HG03196 (cell line): ENCODE data around the gene IGSF9B.

Experiments
- ATAC-seq: cut with Tn5 transposase; IDR thresholded peaks from one replicate; pipeline ENCODE4 v1.9.1; 2021; ENCODE audit not compliant: unreplicated experiment

The IGSF9B gene

DNA sequence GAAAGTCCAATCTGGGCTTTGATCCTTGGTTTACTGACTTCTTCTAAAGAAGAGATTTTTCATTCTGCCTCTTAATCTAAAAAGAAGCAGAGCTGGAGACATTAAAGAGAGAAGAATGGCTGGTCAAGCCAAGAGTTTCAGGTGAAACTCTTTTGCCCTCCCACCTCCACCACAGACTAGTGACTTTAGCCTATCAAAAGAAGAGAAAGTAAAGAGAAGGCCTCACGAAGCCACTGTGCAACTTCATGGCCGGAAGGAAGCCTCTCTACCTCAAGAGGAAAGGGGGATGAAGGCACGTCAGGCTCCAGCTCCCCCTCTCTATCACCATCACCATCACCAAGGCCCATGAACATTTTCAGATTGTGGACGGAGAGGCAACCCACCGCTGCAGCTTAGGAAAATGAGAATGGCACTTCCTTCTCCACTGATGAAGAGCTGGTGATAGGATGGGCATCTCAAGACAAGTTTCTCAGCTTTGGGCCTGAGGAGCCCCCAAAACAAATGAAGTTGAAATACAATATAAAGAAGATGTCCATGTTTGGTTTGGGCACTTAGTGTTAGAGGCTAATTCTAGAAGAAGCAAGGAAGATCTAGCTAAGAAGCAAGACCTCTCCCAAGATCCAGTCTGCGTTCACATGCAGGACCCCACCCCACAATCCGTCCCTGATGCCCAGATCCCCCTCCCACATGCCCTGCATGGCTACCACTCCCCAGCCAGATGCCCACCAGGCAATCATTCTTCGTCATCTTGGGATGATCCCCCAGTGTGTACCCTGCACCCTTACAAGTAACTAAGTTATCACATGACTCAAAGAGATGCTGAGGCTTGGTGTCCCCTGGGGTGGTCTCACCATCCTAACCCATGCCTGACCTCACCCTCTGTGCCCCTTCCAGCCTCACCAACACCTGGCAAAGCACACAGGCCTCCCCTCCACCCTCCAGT, 52.6 kb downstream of the IGSF9B start:
- no peak for ATAC-seq

DNA sequence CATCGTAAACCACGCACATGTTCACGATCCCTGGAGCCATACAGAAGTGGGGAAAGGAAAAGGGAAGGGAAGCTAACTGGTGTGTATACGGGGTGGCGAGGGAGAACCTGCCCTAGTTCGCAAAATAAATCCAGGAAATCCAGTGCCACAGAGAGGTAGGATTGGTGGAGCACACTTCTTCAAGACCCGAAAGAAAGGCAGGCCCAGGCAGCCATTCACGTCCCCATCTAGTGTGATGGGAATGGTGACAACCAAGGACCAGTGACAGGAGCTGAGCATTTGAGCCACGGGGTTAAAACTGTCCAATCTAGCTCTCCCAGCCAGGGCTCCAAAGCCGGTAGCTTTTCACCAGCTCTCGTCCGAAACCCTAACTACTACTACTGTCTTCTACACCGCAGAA, 53.7 kb downstream of the IGSF9B start:
- no peak for ATAC-seq

DNA sequence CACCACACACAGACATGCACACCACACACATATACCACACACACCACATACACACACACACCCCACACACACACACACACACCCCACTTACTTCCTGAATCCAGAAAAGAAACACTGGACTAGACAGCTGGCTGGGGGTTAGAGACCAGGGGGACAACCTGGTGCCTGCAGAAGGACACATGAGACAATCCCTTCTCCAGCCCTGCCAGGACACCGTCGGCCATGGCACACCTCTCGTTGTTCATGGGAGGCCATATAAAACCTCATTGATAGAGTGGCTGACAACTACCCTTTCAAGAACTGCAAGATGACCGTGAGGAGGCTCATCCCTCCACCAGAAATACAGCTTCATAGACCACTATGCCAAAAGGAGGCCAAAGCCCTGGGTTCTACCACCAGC, 54.3 kb downstream of the IGSF9B start:
- ATAC-seq = no peak

DNA sequence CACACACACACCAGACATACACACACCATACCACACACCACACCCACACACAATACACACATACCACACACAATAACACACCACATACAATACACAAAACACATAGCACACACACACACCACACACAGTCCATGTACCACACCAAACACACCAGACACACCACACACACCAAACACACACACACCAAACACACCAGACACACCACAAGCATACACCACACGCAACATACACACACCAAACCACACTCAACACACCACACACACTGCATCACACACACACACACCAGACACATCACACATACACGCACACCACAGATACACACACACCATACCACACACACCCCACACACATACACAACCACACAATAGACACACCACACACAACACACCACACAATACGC, 54.8 kb downstream of the IGSF9B start:
- no peak for ATAC-seq

DNA sequence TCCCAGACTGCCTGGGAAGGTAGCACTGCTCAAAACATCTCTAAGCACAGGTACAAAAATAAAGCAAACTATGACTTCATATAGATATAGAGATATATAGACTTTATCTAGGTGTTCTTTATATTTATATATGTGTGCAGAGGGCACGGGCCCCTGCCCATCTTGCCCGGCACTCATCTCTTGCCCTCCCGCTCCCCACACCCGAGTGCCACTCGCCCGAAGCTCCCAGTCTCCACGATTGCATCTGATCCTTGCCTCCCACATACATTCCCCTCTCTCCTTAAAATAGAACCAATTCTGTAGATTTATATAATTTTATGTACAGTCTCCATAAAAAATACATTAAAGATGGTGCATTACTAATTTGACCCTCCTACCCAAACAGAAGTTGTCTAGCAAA, 55.5 kb downstream of the IGSF9B start:
- no peak for ATAC-seq

DNA sequence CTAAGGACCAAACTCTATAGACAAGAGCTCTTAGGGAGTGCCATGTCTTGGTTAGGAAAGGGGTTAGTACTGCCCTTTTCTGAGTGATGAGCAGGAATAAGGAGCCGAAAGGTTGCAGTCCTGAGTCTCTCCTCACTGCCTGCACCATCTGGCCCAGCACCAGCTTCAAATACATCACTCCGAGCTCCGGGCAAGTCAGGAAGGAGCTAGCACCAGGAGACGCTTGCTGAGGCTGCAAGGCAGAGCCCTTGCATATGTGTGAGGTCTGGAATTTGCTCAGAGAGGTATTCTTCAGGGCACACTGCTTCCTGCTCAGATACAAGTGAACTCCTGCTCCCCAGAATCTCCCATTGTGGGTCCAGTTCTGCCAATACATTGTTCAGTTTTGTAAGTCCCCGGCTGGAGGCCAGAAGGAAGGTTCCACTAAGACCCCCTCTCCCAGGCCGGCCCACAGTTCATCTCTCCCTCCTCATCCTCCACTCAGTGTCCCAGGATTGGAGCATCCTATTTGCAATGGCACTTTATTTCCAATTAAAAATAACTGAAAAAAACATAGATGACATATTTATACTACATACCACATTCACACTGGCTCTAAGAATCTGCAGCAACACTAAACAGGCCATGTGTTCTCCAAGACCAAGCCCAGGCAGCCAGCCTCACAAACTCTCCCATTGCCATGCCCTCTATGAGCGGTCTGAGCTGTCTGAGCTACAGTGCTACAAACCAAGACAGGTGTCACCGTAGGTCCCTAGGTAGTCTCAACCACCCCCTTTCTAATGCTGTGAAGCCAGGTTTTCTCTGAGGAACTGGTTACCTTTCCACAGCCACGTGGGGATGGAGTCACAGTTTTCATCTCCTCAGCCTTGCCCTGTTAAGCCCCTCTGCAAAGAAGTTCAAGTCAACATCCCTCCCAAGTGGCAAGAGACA, 56.3 kb downstream of the IGSF9B start:
- ATAC-seq = no peak

DNA sequence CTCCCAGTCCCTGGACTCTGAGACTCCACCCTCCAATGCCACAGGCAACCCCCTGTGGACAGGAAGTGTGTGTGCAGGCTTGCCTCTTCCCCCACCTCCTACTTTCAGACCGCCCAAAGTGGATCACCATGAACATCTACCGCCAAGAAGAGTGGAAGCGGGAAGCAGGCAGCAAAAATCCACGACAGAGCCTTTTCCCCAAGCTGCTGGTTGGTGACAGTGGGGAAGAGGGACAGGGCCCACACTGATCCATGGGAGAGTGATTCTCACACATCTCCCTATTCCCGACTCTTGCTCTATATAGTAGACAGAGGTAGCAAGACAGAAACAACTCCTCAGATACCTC, 58.0 kb downstream of the IGSF9B start:
- ATAC-seq = no peak

DNA sequence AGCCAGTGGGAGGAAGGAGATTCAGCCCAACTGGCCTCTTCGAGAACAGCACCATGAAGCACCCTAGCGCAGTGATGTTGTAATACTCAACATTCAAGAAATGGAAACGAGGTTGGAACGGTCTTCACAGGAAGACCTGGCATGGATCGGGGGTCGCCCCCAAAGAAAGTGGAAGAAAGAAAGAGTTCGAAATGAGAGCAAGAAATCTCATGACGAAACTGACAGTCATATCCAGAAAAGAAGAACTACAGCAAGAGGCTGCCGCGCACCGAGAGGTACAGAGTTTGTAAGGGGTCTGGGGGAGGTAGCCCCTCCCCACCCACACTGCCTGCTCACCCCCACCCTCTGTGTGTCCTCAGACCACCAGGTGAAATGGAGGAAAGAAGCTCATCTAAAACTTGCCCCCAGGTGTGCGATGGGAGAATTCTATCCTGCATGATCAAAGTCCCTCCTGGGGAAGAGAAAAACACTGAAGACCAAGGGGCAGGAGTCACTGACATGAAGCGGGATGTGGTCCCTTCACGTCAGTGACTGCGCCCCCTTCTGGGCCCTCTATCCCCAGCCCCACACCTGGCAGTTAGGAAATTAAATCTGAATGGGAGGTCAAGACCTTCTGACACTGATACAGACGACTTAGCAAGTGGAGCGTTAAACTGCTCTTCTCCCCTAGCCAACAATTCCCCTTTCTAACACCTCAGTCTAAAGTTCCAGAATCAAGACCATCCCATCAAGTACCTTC, 58.6 kb downstream of the IGSF9B start:
- no peak for ATAC-seq

DNA sequence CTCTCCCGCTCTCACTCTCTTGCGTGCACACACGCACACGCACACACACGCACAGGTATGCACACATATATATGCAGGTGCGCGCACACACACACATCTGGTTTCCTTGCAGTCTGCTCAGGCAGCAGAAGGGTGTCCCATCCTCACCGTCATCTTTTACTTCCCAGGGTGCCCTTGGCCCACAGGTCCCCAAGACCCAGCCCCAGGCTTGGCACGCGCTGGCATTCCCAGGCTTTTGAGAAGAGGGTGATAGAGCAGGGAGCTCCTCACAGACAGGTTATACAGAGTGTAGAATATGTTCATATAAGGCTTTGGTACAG, 59.5 kb downstream of the IGSF9B start:
- no peak for ATAC-seq

DNA sequence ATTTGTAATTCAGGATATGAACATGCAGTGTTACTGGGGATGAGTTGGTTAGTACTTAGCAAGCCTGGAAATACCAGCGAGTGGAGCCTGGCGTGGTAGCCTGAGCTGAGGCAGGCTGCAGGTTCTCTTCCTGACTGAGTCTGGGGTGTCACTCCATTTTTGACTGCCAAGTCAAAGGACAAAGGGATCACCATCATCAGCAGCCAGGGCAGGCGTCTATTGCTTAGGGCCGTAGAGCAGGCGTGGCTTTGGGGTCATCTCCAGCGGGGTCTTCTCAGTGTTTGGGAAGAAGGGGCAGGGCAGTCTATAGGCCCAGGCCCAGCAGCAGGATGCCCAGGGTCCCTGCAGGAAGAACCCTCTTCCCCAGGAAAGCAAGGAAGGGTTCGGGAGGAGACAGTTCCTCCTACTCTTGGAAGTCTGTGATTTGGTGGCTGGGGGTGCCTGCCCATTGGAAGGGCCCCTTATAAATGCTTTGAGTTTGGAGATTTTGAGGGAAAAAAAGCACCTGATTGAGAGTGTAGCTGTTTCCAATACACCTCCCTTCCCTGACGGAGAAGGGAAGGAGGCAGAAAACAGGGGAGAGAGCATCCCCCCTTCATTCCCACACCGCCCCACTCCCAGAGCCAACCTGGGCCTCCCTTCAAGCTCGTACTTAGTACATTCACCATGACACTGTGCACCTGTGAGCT, 60.0 kb downstream of the IGSF9B start:
- ATAC-seq = no peak

DNA sequence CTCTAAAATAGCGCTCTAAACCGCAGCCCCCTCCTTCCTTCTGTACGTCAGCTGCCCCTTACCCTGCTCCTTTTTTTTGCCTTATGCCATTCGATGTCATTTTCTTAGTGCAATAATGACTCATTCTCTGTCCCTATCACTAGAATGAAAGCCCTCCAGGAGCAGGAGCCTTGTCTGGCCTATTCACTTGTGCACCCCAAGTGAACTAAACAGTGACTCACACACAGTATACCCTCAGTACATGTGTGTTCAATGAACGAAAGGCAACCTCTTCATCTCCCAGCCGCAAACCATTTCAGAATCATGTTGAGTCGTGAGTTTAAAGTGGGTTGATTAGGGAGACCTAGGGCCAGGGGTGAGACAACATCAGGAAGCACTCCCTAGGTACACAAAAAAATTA, 60.7 kb downstream of the IGSF9B start:
- ATAC-seq = peak; percentile 58

DNA sequence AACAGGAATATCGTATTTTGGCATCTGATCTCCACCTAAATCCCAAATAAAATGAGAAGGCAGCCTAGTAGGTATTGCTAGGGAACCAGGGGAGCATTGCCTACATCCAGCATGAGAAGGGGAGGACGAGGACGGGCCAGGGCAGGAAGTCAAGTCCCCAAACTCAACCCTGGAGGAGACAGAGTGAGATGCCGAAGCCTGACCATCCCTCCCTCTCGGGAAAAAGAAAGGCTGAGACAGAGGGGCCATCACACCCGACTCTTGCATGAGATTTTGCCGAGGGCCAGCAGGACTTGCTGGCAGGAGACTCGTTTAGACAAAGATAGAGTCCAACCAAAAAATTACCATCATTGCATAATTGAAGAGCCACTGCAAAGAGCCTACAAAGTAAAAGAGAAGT, 61.2 kb downstream of the IGSF9B start:
- ATAC-seq = peak; percentile 19

DNA sequence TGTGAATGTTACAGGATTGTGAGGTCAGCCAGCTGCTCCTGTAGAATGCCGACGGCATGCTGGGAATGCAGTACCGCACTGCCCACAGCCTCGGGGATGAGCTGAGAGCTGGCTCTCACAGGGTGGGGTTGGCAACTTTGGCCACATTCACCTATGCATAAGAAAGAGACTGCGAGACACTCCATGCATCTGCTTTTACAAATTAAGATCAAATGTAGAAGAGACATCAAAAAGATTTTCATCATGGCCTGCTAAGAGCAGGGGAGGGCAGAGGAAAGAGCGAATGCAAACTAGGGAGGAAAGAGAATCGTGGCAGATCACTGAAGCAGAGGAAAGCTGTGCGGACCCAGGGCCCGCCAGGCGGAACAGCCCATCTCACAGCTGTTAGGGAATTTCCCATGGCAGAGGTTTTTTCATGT, 61.7 kb downstream of the IGSF9B start:
- peak; percentile 60 for ATAC-seq

DNA sequence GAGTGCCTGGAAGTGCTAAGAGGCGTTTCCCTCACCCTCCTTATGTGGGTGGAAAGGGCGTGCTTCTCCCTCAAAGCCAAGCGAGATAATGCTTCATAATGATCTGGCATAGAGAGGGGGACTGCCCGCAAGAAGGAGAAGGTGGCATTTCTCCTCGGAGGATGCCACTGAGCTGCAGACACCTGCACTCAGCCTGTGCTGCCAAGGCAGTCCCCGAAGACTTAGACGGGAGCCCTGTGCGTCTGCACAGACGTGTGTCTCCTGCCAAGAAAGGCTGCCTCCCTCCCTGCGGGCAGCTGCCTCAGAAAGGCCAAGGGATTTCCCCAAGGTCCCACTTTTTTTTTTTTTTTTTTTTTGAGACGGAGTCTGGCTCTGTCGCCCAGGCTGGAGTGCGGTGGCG, 63.4 kb downstream of the IGSF9B start:
- no peak for ATAC-seq

DNA sequence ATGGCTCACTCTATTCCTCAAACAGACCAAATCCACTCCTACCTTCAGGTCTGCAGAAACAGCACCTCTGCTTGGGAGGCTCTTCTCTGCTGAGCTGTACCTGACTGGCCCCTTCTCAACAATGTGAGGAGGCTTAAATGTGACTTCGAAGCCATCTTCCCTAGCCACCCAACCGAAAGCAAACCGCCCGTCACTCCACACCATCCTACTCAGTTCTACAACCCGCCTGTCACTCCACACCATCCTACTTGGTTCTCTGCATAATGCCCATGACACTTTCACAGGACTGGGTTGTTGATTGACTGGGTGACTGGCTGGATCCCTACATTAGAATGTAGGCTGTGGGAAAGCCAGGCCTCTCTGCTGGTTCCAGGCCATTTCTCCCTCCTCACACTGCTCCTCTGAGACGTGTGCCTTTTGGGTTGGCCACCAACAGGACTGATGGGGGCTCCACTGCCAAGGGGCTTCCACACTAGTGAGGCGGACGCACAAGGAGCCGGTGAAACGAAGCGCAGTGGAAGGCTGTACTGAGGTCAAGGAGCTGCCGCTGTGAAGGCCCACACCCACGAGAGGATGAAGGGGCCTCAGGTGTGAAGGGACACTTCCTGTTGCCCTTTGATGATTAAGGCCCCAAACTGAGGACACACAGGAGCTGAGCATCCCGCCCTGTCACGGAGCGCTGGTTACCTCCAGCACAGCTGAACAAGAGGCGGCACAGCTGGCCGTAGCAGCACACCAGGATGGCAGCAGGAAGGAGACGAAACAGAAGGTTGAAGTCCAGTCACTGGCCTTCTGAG, 64.0 kb downstream of the IGSF9B start:
- ATAC-seq = no peak

DNA sequence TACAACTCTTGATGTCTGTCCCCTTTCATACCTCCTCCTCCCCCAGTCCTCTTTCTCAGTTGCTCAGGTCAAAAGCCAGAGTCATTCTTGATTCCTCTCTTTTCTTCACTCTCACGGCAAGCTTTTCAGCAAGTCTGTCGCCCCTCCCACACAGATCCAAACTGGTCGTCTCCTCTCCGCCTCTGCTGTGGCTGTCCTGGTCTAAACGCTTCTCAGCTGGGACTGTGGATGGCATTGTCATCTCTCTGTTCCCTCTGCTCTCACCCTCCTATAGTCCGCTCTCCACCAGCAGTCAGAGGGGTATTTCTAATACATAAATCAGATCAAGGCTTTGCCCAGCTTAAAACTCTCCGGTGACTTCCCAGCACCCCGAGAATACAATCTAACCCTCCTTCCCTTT, 64.6 kb downstream of the IGSF9B start:
- ATAC-seq = no peak

DNA sequence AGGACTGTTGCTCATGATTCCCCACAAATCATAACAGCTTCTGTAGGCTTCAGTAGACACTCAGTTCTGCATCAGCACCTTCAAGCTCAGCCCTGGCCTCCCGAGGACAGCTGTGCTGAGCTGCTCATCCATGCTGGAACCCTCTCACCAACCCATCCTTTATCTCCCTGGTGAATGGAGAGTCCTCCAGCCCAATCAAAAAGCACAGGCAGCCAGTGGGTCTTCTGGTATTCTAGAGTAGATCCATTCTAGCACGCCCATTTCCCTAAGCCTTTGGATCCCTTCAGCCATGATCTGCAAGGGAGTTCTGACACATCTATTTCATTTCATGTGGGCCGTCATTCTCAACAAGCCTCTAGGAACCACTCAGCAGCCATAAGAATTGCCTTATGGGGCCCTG, 66.9 kb downstream of the IGSF9B start:
- ATAC-seq = no peak

DNA sequence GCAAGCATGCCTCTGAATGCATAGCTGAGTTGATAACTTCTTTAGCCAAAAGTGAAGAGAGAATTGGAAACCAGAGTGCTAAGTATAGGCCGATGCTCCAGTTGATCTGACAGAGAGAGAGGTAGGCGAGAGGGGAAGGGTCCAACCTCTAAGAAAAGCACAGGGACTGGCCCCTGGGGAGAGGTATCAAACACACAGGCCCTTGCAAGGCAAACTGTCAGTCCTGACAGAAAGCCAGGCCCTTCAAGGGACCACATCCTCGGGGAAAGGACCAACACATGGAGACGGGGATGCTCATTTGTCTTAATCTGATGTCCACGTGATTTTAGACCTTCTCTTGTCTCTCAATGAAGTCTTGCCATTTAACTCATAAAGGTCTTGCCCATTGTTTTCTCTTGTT, 67.6 kb downstream of the IGSF9B start:
- ATAC-seq = no peak

DNA sequence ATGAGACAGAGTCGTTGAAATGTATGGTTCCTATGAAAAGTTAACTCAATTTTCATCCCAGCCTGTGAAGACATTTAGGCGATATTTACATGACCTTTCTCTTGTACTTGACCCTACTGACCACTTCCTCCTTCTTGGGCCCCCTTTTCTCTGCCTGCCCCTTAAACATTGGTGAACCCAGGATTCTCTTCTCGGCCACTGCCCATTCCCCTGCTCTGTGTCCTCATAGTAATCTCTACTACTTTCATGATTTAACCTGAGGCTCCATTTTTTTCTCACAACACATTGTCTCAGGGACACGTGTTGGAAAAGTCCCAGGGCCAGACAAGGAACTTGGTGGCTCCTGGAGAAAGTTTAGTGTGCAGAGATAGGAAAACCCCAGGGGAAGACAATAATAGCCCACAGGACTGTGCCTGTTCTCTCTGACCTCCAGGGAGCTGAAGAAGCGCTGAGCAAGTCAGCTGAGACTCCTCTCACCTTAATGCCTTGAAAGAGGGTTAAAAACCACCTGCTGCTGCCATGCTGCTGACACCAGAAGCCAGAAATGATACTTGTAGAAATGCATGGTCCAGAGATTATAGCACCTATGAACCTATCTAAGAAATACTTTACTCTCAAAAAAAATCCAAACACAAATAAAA, 69.0 kb downstream of the IGSF9B start:
- ATAC-seq = no peak

DNA sequence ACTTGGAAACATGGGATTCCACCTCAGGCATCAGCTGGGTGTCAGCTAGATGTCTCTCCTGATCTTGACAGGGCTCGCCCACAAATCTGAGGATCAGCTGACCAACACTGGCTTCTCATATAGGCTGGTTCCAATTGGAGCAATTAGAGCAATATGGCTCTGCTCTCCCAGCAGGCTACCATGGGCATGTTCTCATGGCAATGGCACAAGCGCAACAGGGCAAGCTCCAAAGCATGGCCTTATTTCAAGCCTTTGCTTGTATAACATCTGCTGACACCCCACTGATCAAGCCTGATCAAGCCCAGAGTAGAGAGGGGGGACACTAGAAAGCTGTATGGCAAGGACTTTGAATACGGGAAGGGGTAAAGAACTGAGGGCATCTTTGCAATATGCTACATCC, 70.7 kb downstream of the IGSF9B start:
- no peak for ATAC-seq
